ELF-1 (cell line): Measurements from ENCODE around the gene NOTCH4.

Experiments used
- DNase-seq: peaks from one replicate; pipeline ENCODE4 v3.0.0-alpha.2; 2016; ENCODE audit warnings: low read depth, low spot score

Gene NOTCH4

DNA sequence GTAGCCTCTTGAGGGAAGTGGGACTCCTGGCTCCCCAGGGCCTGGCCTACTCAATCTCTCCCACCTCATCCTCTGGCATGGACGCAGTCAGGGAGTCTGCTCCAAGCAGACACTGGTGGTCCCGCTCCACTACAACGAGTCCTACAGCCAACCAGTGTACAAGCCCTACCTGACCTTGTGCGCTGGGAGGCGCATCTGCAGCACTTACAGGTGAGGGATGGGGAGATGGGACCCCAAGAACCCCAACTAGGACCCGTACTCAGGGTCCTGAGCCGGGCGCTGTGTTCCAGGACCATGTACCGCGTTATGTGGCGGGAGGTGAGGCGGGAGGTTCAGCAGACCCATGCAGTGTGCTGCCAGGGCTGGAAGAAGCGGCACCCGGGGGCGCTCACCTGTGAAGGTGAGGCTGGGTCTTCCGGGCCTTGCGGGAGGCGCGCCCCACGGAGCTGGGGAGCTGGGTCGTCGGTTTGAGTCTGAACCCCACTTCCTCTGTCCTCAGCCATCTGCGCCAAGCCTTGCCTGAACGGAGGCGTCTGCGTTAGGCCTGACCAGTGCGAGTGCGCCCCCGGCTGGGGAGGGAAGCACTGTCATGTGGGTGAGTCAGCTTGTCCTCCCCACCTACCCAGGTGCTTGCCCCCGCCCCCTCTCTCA, 57.3 kb downstream of the NOTCH4 start:
- DNase-seq: peak; percentile 59

GRCh38 chr6:32164295-32164694, 59.6 kb downstream of the NOTCH4 start, which contains the start of gene EGFL8:
Gene EGFL8 (plus strand): TSS chr6:32164595. CDS start chr6:32166166, 1,571 bp downstream.
- no peak for DNase-seq

- no peak for DNase-seq
These were observed 60.2 kb downstream of the NOTCH4 start for GRCh38 chr6:32163559-32164258.

- no peak for DNase-seq
These were observed 65.8 kb downstream of the NOTCH4 start for GRCh38 chr6:32158052-32158451.

DNA sequence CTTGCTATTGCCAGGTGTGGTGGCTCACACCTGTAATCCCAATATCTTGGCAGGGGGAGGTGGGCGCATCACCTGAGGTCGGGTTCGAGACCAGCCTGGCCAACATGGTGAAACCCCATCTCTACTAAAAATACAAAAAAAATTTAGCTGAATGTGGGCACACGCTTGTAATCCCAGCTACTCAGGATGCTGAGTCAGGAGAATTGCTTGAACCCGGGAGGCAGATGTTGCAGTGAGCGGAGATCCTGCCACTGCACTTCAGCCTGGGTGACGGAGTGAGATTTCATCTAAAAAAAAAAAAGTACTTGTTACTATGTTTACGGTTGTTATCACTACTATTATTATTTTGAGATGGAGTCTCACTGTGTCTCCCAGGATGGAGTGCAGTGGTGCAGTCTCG, 67.0 kb downstream of the NOTCH4 start:
- DNase-seq: no peak

GRCh38 chr6:32154514-32155161, 69.2 kb downstream of the NOTCH4 start:
- DNase-seq: peak; percentile 78

GRCh38 chr6:32153564-32154513, 70.0 kb downstream of the NOTCH4 start, which contains the start of gene PPT2:
Gene PPT2 (plus strand): TSS chr6:32154141. CDS start chr6:32154595, 454 bp downstream.
- DNase-seq: peak; percentile 94

- peak; percentile 84 for DNase-seq
These were observed 70.9 kb downstream of the NOTCH4 start for GRCh38 chr6:32152769-32153563.

DNA sequence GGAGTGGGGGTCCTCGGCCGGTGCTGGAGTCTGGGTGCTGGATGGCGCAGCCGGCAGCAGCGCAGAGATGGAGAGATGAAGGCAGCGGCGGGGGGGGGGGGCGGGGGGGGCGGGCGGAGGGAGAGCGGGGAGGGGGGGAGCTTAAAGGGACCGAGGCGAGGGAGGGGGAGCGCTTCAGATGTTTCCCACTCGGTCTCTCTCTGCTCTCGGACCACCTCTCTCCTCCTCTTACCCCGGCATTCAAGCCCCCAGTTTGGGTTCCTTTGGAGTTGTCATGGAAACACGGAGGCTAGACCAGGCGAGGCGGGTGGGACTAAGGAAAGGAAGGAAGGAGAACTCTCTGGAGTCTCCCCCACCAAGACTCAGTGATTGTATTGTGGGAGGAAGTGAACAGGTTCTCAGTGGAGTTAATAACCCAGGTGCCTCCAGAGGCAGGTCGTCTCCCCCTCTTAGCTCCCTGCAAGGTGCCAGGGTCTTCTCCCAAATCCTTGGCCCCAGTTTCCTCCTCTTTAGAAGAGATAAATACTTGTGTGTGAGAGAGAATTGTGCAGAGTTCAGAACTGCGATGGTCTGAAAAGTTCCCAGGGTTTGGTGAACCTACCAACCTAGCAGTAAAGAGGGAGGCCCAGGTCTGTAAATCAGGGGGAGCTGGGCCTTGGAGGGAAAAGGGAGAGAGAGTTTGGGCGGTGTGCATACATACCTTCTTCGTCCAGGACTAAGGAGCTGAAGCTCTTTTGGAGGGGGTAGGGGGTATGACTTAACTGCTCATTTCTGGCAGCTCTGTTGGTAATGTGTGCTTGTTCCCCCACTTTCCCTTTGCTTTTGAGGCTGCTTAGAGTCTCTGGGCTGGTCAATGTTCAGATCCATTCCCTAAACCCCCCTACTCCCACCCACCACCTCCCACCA, 71.8 kb downstream of the NOTCH4 start, which contains the start of gene PRRT1:
Gene PRRT1 (minus strand): TSS at position 77 of the 906 bp plus-strand sequence. CDS start 112 bp downstream, outside the sequence.
- no peak for DNase-seq

GRCh38 chr6:32151181-32151862, 72.5 kb downstream of the NOTCH4 start:
- DNase-seq: no peak

DNA sequence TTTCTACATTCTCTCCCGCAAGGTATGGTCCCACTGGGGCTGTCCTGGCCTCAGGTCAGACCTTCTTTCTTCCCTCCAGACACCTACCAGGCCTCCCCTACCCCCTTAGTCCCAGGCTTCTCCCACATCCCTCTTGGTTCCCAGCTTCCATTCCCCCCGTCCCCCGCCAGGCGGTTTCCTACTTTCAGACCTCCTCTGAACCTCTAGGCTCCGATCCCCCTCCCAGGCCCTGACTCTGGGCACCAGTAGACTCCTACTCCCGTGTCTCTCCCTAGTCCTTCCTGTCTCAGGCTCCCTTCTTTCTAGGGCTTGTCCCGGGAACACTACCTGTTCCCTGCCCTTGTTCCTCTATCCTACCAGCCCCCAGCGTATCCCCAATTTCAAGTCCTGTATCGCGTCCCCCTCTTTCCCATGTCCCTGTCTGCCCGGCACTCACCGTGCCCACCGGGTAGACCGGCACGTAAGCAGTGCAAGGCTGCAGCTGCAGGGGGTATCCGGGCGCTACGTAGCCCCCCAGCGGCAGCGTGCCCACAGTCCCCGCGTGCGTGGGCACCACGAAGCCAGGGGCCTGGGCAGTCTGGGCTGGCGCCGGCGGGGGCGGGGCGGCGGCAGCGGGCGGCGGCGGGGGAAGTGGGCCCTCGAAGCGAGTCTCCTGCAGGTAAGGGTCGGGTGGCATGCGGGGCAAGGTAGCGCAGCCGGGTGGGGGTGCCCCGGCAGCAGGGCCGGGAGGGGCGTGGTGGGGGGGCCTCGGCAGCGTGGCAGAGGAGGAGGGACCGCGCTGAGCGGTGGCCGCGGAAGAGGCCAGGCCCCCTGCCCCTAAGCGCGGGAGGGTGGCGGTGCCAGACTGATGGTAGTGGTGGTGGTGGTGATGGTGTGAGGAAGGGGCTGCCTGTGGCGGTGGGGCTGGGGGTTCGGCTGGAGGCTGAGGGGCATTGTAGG, 73.7 kb downstream of the NOTCH4 start:
- no peak for DNase-seq

GRCh38 chr6:32149092-32149755, 74.6 kb downstream of the NOTCH4 start:
- no peak for DNase-seq

DNA sequence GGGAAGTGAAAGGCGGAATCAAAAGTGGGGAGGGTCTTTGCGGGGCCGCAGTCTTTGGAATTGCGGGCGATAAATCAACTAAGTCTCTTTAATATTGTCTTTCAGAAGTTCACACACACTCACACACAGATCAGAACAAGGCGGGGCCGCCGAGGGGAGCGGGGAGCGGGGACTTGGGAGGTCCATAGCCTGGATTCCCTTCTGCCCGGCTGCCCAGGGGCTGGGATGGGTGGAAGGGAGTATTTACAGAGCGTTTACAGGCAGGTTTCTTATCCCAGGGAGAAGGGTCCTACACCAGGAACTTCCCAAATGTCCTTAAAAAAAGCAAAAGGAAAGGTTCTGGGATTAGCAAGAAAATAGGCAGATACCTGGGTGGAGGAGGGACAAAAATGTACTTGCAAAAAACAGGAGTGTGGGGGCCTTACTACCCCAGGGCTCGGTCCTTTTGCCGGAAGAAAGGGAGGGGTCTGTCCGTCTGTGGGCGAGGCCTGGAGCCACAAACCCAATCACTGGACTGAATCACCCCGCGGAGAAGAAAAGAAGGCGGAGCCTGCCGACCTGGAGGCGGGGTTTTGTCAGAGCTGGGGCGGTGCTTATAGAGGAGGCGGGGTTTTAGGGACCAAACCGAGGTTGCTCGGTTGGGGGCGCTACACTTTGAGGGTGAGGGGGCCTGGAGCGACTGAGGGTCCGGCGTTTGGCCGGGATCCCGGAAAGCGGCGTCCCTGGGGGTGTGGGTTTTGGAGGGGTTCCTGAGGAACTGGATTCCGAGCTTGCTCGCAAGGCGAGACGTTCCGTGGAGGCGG, 75.4 kb downstream of the NOTCH4 start:
- DNase-seq: peak; percentile 93

- no peak for DNase-seq
These were observed 76.3 kb downstream of the NOTCH4 start for GRCh38 chr6:32147401-32148132.

DNA sequence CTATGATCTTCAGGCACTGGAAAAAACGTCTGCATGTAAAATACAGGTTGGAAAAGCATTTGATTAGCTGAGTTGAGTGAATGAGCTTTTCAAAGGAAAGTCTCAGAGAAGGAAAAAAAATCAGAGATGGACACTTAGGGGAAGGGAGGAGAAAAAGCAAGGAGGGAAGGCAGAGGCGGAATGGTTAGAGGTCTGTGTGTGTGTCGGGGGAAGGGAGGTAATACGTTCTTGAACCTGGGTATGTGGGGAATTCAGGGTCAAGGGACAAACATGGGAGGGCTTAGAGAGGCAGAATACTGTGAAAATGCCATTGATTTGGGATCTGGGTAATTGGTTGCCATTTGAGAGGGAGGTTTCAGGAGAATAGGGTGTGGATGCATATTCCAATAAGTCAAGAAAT, 77.2 kb downstream of the NOTCH4 start:
- no peak for DNase-seq

GRCh38 chr6:32146287-32146686, 77.6 kb downstream of the NOTCH4 start:
- DNase-seq: no peak
